SK-N-SH treated with all-trans-retinoic acid at 6 μM for 48 hours (cell line): ENCODE data around the gene GPR132.

Experiments
- ARNTL ChIP-seq: fragments of 450-650 bp; formaldehyde crosslinking; IDR thresholded peaks from 2 replicates; pipeline ENCODE4 v1.5.0; 2020; ENCODE audit warnings: low read depth, mild to moderate bottlenecking, moderate library complexity, borderline replicate concordance
- OSR1 ChIP-seq: fragments of 250-450 bp; sonication (Bioruptor Pico); IDR thresholded peaks from 2 replicates; pipeline ENCODE4 v1.8.0; 2022; ENCODE audit warnings: moderate library complexity, mild to moderate bottlenecking, inconsistent platforms
- PATZ1 ChIP-seq: fragments of 250-450 bp; sonication (Bioruptor Pico); IDR thresholded peaks from 2 replicates; pipeline ENCODE4 v1.8.0; 2020; ENCODE audit warnings: mild to moderate bottlenecking, moderate library complexity, borderline replicate concordance
- PPARA ChIP-seq: fragments of 250-450 bp; sonication (Bioruptor Pico); IDR thresholded peaks from 2 replicates; pipeline ENCODE4 v1.5.0; 2020; ENCODE audit warnings: mild to moderate bottlenecking, borderline replicate concordance
- RARB ChIP-seq: fragments of 250-450 bp; sonication (Bioruptor Pico); IDR thresholded peaks from 2 replicates; pipeline ENCODE4 v1.8.0; 2021; ENCODE audit warnings: mild to moderate bottlenecking, moderate library complexity
- SNAI2 ChIP-seq: fragments of 250-450 bp; sonication (Bioruptor Pico); IDR thresholded peaks from 2 replicates; pipeline ENCODE4 v1.5.0; 2020; ENCODE audit warnings: mild to moderate bottlenecking, moderate library complexity
- TCF4 ChIP-seq: fragments of 250-450 bp; sonication (Bioruptor Pico); IDR thresholded peaks from 2 replicates; pipeline ENCODE4 v1.8.0; 2021; ENCODE audit warnings: mild to moderate bottlenecking, moderate library complexity, borderline replicate concordance
- ZFP3 ChIP-seq: fragments of 250-450 bp; sonication (Bioruptor Pico); IDR thresholded peaks from 2 replicates; pipeline ENCODE4 v1.5.0; 2020; ENCODE audit warnings: mild to moderate bottlenecking, moderate library complexity
- ZFP30 ChIP-seq: fragments of 450-650 bp; formaldehyde crosslinking; IDR thresholded peaks from 2 replicates; pipeline ENCODE4 v1.5.0; 2022; ENCODE audit warnings: mild to moderate bottlenecking, moderate library complexity
- ZNF565 ChIP-seq: fragments of 450-650 bp; formaldehyde crosslinking; conservative IDR thresholded peaks from 2 replicates; pipeline ENCODE4 v1.5.0; 2020; ENCODE audit warnings: low read depth, mild to moderate bottlenecking, moderate library complexity
- ZNF70 ChIP-seq: fragments of 450-650 bp; formaldehyde crosslinking; IDR thresholded peaks from 2 replicates; pipeline ENCODE4 v1.5.0; 2020; ENCODE audit warnings: mild to moderate bottlenecking, moderate library complexity
- TF ChIP-seq, protein P1 (sequence below): fragments of 250-450 bp; sonication (Bioruptor Pico); IDR thresholded peaks from 2 replicates; pipeline ENCODE4 v1.5.1; 2020; ENCODE audit warnings: low read depth, mild to moderate bottlenecking, moderate library complexity
- TF ChIP-seq, protein P2 (sequence below): fragments of 250-450 bp; sonication (Bioruptor Pico); IDR thresholded peaks from 2 replicates; pipeline ENCODE4 v1.5.1; 2021; ENCODE audit warnings: mild to moderate bottlenecking, moderate library complexity
- TF ChIP-seq, protein P3 (sequence below): fragments of 250-450 bp; sonication (Bioruptor Pico); IDR thresholded peaks from 2 replicates; pipeline ENCODE4 v1.5.0; 2020; ENCODE audit warnings: mild to moderate bottlenecking, moderate library complexity

DNA sequence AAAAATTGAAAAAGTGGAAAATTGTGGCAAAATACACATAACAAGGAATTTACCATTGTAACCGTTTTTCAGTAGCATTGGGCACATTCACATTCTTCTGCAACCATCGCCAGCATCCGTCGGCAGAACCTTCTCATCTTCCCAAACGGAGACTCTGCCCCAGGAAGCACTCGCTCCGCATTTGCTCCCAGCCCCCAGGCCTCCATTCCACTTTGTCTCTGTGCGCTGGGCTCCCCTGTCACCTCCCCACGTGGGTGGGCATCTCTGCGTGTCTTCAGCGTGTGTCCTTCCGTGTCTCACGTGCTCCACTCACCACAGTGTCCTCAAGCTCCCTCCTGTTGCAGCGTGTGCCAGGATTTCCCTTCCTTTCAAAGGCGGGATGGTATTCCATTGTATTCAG lies 9.9 kb downstream of the GPR132 start:
- no peak for TF ChIP-seq ARNTL (CRISPR knock-in tag)
- no peak for TF ChIP-seq PATZ1
- TF ChIP-seq OSR1: no peak
- TF ChIP-seq TCF4 (CRISPR knock-in tag): no peak
- TF ChIP-seq, protein P1, sequence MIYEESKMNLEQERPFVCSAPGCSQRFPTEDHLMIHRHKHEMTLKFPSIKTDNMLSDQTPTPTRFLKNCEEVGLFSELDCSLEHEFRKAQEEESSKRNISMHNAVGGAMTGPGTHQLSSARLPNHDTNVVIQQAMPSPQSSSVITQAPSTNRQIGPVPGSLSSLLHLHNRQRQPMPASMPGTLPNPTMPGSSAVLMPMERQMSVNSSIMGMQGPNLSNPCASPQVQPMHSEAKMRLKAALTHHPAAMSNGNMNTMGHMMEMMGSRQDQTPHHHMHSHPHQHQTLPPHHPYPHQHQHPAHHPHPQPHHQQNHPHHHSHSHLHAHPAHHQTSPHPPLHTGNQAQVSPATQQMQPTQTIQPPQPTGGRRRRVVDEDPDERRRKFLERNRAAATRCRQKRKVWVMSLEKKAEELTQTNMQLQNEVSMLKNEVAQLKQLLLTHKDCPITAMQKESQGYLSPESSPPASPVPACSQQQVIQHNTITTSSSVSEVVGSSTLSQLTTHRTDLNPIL (CRISPR knock-in tag): no peak
- TF ChIP-seq RARB (CRISPR knock-in tag): no peak
- no peak for TF ChIP-seq ZNF70 (CRISPR knock-in tag)
- TF ChIP-seq ZFP30 (CRISPR knock-in tag): no peak
- no peak for TF ChIP-seq PPARA (CRISPR knock-in tag)
- TF ChIP-seq, protein P2, sequence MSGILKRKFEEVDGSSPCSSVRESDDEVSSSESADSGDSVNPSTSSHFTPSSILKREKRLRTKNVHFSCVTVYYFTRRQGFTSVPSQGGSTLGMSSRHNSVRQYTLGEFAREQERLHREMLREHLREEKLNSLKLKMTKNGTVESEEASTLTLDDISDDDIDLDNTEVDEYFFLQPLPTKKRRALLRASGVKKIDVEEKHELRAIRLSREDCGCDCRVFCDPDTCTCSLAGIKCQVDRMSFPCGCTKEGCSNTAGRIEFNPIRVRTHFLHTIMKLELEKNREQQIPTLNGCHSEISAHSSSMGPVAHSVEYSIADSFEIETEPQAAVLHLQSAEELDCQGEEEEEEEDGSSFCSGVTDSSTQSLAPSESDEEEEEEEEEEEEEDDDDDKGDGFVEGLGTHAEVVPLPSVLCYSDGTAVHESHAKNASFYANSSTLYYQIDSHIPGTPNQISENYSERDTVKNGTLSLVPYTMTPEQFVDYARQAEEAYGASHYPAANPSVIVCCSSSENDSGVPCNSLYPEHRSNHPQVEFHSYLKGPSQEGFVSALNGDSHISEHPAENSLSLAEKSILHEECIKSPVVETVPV (CRISPR knock-in tag): no peak
- no peak for TF ChIP-seq ZNF565 (CRISPR knock-in tag)
- TF ChIP-seq ZFP3: no peak
- TF ChIP-seq SNAI2 (CRISPR knock-in tag): no peak
- TF ChIP-seq, protein P3, sequence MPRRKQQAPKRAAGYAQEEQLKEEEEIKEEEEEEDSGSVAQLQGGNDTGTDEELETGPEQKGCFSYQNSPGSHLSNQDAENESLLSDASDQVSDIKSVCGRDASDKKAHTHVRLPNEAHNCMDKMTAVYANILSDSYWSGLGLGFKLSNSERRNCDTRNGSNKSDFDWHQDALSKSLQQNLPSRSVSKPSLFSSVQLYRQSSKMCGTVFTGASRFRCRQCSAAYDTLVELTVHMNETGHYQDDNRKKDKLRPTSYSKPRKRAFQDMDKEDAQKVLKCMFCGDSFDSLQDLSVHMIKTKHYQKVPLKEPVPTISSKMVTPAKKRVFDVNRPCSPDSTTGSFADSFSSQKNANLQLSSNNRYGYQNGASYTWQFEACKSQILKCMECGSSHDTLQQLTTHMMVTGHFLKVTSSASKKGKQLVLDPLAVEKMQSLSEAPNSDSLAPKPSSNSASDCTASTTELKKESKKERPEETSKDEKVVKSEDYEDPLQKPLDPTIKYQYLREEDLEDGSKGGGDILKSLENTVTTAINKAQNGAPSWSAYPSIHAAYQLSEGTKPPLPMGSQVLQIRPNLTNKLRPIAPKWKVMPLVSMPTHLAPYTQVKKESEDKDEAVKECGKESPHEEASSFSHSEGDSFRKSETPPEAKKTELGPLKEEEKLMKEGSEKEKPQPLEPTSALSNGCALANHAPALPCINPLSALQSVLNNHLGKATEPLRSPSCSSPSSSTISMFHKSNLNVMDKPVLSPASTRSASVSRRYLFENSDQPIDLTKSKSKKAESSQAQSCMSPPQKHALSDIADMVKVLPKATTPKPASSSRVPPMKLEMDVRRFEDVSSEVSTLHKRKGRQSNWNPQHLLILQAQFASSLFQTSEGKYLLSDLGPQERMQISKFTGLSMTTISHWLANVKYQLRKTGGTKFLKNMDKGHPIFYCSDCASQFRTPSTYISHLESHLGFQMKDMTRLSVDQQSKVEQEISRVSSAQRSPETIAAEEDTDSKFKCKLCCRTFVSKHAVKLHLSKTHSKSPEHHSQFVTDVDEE (CRISPR knock-in tag): no peak
